GM12892 (cell line): Measurements from ENCODE around the gene TNK1.
"Not testable (repeated sequence)": the region's sequence is repeated elsewhere in the genome, so short reads cannot be mapped to it uniquely, and the experiment has no call there.

Experiments used
- DNase-seq: peaks from one replicate; pipeline ENCODE4 v3.0.0; 2011; ENCODE audit not compliant: insufficient read length
- FAIRE-seq: peaks from 2 replicates; lab custom pipeline; 2011; peaks lifted over from hg19 to GRCh38; lab: Jason Lieb, UNC
- POLR2A ChIP-seq: IDR thresholded peaks from 2 replicates; pipeline ENCODE4 v1.6.1; 2011; ENCODE audit warnings: low read depth, low read length, control low read depth
- POLR2AphosphoS5 ChIP-seq: IDR thresholded peaks from 2 replicates; pipeline ENCODE4 v1.6.1; 2011; ENCODE audit warnings: low read depth, low read length, control low read depth
- TAF1 ChIP-seq: IDR thresholded peaks from 2 replicates; pipeline ENCODE4 v1.6.1; 2011; ENCODE audit warnings: low read depth, mild to moderate bottlenecking, control low read depth, low read length, borderline replicate concordance

The TNK1 gene

DNA sequence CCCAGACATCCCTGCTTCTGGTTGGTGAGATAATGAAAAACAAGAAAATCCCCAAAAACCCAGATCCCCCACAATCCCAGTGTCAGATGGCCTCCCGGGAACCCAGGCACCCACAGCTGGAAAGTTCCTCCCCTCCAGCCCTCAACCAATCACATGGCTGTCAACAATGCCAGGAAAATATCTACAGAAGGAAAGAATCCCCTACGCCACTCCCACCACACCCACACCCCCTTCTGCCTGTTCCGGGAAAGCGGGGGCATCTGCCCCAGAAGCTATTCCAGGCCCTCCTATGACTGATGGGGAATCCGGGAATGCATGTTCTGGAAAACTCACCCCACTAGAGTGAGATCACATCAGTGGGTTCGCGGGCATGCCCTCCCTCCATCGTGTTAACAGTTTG, 24.1 kb upstream of the TNK1 start:
- TF ChIP-seq POLR2AphosphoS5: no peak
- no peak for TF ChIP-seq TAF1
- TF ChIP-seq POLR2A: no peak
- no peak for FAIRE-seq
- no peak for DNase-seq

DNA sequence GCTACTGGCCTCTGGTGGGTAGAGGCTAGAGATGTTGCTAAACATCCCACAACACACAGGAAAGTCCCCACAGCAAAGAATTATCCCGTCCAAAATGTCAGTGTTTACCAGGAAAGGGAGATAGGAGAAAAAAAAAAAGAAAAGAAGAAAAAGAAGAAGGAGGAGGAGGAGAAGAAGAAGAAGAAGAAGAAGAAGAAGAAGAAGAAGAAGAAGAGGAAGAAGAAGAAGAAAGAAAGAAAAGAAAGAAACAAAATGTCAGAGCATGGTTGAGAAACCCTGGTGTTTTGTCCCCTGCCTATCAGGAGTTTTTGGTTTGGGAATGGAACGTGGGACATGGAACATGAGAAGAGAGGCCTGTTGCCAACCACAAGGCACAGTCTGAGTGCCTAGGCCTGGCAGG, 23.5 kb upstream of the TNK1 start:
- FAIRE-seq: no peak
- TF ChIP-seq TAF1: no peak
- no peak for TF ChIP-seq POLR2AphosphoS5
- no peak for TF ChIP-seq POLR2A
- no peak for DNase-seq

DNA sequence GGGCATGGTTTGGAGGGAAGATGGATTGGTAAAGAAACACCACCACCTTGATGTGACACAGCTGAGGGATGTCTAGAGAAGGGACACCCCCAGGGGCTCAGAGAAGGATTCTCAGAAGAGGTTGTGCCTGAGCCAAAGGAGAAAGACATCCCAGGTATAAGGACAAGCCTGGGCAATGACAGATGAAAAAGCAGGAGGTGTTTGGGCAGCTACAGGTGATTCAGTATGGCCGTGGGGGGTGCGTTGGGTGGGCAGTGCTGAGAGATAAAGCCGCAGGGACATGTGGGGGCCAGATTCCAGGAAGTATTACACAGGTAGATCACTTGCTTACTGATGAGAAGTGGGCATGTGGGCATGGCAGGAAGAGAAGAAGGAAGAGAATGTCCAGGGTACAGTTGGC, 19.0 kb upstream of the TNK1 start:
- no peak for TF ChIP-seq POLR2AphosphoS5
- TF ChIP-seq TAF1: no peak
- TF ChIP-seq POLR2A: no peak
- FAIRE-seq (no peak), DNase-seq (no peak)

DNA sequence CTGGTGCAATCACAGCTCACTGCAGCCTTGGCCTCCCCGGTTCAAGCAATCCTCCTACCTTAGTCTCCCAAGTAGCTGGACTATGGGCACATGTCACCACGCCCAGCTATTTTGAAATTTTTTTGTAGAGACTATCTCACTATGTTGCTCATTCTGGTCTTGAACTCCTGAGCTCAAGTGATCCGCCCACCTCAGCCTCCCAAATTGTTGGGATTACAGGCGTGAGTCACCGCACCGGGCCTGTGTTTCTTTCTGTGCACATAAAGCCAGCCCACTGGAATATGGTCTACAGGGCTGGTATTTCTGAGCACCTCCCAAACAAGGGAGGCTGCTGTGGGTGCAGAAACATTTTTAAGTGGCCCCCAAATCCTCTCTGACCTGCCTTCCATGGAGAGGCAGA, 17.6 kb upstream of the TNK1 start:
- no peak for FAIRE-seq
- no peak for DNase-seq
- TF ChIP-seq POLR2A: no peak
- TF ChIP-seq POLR2AphosphoS5: no peak
- TF ChIP-seq TAF1: no peak

DNA sequence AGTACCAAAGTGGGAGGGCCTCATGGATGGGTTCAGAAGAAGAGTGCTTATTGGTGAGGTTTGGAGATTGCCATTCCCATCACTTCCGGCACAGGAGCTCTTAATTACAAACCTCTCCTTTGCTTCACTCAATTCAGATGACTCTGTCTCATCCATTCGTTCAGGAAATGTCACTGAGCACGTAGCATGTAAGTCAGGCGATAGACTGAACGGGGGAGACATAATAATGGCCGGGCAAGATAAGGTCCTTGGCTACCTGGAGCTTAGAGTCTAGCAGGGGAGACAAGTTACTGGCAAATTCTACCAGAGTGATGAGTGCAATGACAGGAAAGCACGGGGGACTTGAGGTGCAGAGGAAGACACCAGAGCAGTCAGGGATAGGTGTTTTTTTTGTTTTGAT, 14.9 kb upstream of the TNK1 start:
- not testable (repeated sequence) for FAIRE-seq, DNase-seq

DNA sequence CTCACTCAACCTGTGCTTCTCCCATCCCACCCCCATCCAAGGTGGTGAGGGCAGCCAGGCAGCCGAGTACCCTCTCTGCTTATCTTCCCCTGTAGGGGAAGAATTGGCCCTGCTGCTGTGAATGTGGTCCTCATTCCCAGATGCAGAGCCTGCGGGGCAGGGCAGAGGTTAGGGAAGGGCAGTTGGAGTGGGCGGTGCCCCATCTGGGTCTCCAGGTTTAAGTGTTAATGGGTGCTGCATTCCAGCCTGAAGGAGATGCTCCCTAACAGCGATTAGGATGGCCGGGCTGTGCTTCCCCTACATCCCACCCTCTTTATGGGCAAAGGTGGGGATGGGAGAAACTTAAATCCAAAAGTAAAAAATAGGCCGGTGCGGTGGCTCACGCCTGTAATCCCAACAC, 13.8 kb upstream of the TNK1 start:
- DNase-seq: no peak
- no peak for FAIRE-seq
- no peak for TF ChIP-seq TAF1
- TF ChIP-seq POLR2A: no peak
- no peak for TF ChIP-seq POLR2AphosphoS5

DNA sequence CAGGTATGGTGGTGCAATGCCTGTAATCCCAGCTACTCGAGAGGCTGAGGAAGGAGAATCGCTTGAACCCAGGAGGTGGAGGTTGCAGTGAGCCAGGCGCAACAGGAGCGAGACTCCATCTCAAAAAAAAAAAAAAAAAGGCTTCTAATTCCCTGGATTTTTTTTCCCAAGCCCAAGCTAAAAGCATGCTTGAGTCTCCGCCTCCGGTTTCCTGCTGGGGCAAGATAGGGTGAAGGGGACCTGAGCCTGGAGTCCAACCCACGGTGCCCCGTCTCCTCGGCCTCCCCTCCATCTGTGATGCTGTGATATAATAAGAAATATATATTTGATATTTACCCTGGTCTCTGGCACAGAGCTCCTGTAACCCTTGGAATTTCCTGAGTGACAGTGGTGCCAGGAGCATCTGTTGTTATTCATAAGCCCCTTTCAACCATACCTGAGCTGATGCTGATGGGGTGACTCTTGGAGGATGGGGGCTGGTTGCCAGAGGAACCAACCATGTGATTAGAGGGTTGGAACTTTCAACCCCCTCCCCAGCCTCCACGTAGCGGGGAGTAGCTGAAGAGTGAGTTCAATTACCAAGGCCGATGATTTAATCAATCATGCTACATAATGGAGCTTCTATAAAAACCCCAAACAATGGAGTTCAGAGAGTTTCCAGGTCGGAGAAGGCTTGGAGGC, 12.8 kb upstream of the TNK1 start:
- no peak for DNase-seq
- TF ChIP-seq TAF1: no peak
- FAIRE-seq: no peak

DNA sequence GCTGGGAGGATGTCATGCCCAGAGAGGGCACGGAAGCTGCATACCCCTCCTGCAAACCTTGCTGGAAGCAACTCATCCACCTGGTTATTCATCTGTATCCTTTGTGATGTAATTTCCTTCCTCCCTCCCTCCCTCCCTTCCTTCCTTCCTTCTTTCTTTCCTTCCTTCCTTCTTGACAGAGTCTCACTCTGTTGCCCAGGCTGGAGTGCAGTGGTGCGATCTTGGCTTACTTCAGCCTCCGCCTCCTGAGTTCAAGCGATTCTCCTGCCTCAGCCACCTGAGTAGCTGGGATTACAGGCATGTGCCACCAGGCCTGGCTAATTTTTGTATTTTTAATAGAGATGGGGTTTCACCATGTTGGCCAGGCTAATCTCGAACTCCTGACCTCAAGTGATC, 12.3 kb upstream of the TNK1 start:
- not testable (repeated sequence) for DNase-seq, FAIRE-seq

DNA sequence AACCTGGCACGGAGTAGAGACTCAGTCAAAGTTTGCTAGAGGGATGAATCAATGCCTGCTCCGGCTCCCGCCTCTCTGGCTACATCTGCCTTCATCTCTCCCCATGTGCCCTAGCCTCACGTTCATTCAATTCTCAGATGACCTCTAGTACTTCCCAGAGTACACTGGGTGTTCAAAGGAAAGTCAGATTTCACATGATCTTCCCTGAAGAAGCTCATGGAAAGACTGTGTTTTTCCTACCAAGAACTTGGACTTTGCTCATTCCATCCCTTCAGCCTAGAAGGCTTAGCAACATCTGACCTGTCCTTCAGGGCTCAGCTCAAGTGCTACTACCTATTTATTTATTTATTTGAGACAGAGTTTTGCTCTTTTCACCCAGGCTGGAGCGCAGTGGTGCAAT, 11.1 kb upstream of the TNK1 start:
- TF ChIP-seq POLR2A: no peak
- no peak for TF ChIP-seq POLR2AphosphoS5
- TF ChIP-seq TAF1: no peak
- no peak for DNase-seq
- no peak for FAIRE-seq

DNA sequence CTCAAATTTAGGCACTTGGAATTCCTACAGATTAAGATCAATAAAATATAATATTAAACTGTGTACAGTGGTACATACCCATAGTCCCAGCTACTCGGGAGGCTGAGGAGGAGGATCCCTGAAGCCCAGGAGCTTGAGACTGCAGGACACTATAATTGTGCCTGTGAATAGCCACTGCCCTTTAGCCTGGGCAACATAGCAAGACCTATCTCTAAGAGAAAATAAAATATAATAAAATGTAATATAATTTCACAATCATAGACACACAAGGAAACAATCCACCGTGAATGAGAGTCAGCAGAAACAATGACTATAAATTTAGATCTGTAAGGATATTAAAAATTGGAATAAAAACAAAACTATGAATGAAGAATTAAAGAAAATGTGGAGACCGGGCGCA, 10.0 kb upstream of the TNK1 start:
- DNase-seq: no peak
- FAIRE-seq: no peak
- TF ChIP-seq POLR2A (no peak), POLR2AphosphoS5 (no peak), TAF1 (no peak)

DNA sequence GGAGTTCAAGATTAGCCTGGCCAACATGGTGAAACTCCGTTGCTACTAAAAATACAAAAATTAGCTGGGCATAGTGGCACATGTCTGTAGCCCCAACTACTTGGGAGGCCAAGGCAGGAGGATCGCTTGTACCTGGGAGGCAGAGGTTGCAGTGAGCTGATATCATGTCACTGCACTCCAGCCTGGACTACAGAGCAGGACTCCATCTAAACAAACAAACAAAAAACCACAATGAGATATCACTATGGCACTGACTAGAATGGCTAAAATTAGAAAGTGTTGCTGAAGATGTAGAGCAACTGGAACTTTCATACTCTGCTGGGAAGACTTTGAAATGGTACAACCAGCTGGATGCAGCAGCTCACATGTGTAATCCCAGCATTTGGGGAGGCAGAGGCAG, 6.5 kb upstream of the TNK1 start:
- FAIRE-seq (no peak), DNase-seq (no peak)
- TF ChIP-seq POLR2A: no peak
- no peak for TF ChIP-seq POLR2AphosphoS5
- TF ChIP-seq TAF1: no peak

DNA sequence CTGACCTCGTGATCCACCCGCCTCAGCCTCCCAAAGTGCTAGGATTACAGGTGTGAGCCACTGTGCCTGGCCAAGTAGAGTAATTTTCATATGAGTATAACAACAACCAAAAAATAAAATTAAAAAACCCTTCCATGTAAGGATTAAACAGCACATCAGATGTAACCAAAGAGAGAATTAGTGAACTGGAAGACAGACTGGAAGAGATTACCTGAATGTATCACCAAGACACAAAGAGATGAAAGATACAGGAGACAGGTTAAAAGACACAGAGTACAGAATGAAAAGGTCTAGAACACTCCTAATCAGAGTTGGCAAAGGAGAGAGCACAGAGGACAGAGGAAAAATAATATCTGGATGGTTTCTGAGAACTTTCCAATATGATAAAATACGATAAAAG, 1.8 kb upstream of the TNK1 start:
- no peak for FAIRE-seq
- no peak for DNase-seq
- no peak for TF ChIP-seq TAF1
- no peak for TF ChIP-seq POLR2A
- no peak for TF ChIP-seq POLR2AphosphoS5

DNA sequence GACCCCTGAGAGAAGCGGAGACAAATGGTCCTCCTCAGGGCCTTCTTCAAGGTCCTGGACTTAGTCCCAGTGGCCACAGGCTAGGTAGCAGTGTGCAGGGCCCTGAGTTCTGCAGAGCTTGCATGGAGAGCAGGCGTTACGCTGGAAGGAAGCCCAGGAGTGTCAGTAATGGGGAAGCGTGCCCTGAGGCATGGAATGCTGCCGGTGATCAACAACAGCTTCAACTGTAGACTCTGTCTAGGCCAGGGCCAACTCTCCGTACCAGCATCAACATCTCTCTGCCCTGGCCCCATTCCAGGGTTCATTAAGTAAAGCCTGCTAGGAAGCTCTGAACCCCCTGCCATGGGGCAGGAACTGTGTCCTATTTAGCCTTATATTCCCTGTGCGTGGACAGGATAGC, 568 bp upstream of the TNK1 start:
- TF ChIP-seq TAF1 (no peak), POLR2AphosphoS5 (no peak), POLR2A (no peak)
- no peak for FAIRE-seq
- DNase-seq: no peak

DNA sequence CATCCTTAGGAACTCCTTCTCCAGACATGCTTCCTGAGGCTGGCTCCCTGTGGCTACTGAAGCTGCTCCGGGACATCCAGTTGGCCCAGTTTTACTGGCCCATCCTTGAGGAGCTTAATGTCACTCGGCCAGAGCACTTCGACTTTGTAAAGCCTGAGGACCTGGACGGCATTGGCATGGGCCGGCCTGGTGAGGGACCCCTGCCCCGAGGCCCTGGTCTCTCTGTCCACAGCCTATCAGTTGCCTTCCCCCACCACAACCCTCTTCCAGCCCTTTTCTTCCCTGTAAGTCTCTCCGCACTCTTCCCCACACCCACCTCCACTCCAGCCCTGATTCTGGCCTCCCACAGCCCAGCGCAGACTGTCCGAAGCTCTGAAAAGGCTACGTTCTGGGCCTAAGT, 2.0 kb downstream of the TNK1 start:
- no peak for TF ChIP-seq TAF1
- TF ChIP-seq POLR2AphosphoS5: no peak
- TF ChIP-seq POLR2A: no peak
- DNase-seq (no peak), FAIRE-seq (no peak)
